ENCODE data around the gene CTSW.
A peak's percentile ranks its signal among the peaks of the same experiment; 100 is the strongest.

Gene CTSW

GRCh38 chr11:65851811-65852507, 27.7 kb upstream of the CTSW start:
- Mint-ChIP-seq H3K36me3 (ENCODE audit: low read depth) (peaks cover 66% of the 10 kb centered on the region), H3K4me1 (ENCODE audit: low read depth) (peaks cover 59% of the 10 kb centered on the region), H3K9me3 (no peaks in the 10 kb centered on the region), H3K27ac (no peak overlapping the region), H3K27me3 (peaks cover 4% of the 10 kb centered on the region), H3K4me3 (no peak overlapping the region)
- intact Hi-C loops (cut with micrococcal nuclease), result no loop called here

GRCh38 chr11:65852508-65853245, 27.0 kb upstream of the CTSW start:
- Mint-ChIP-seq H3K27me3 (peaks cover 4% of the 10 kb centered on the region), H3K9me3 (no peaks in the 10 kb centered on the region), H3K36me3 (ENCODE audit: low read depth) (peaks cover 72% of the 10 kb centered on the region), H3K27ac (no peak overlapping the region), H3K4me3 (no peak overlapping the region), H3K4me1 (ENCODE audit: low read depth) (peaks cover 59% of the 10 kb centered on the region)
- intact Hi-C loops (cut with micrococcal nuclease), result no loop called here

- intact Hi-C loops (cut with micrococcal nuclease), result no loop called here
- Mint-ChIP-seq H3K36me3 (ENCODE audit: low read depth) (peaks cover 77% of the 10 kb centered on the region), H3K4me3 (no peak overlapping the region), H3K27ac (peak overlapping the region; percentile 70), H3K9me3 (no peaks in the 10 kb centered on the region), H3K4me1 (ENCODE audit: low read depth) (peaks cover 62% of the 10 kb centered on the region), H3K27me3 (no peaks in the 10 kb centered on the region)
Measured at GRCh38 chr11:65853246-65853979, 26.2 kb upstream of the CTSW start.

GRCh38 chr11:65854161-65854592, 25.5 kb upstream of the CTSW start:
- H3K27ac Mint-ChIP-seq, result peak overlapping the region; percentile 70
- no peaks in the 10 kb centered on the region for H3K27me3 Mint-ChIP-seq
- intact Hi-C loops (cut with micrococcal nuclease), result no loop called here
- H3K4me1 Mint-ChIP-seq (ENCODE audit: low read depth), result peaks cover 67% of the 10 kb centered on the region
- H3K4me3 Mint-ChIP-seq, result peak overlapping the region; percentile 23
- H3K9me3 Mint-ChIP-seq, result no peaks in the 10 kb centered on the region
- H3K36me3 Mint-ChIP-seq (ENCODE audit: low read depth), result peaks cover 81% of the 10 kb centered on the region

- intact Hi-C loops (cut with micrococcal nuclease), result no loop called here
- H3K9me3 Mint-ChIP-seq, result no peaks in the 10 kb centered on the region
- H3K4me1 Mint-ChIP-seq (ENCODE audit: low read depth), result peaks cover 65% of the 10 kb centered on the region
- peak overlapping the region; percentile 96 for H3K27ac Mint-ChIP-seq
- no peaks in the 10 kb centered on the region for H3K27me3 Mint-ChIP-seq
- peaks cover 87% of the 10 kb centered on the region for H3K36me3 Mint-ChIP-seq (ENCODE audit: low read depth)
- peak overlapping the region; percentile 34 for H3K4me3 Mint-ChIP-seq
Measured at GRCh38 chr11:65854852-65855837, 24.5 kb upstream of the CTSW start.

- peaks cover 67% of the 10 kb centered on the region for H3K4me1 Mint-ChIP-seq (ENCODE audit: low read depth)
Measured at GRCh38 chr11:65855927-65856363, 23.7 kb upstream of the CTSW start.

GRCh38 chr11:65856689-65857499, 22.7 kb upstream of the CTSW start:
- intact Hi-C loops (cut with micrococcal nuclease), result no loop called here
- peak overlapping the region; percentile 98 for H3K4me3 Mint-ChIP-seq
- H3K9me3 Mint-ChIP-seq, result no peaks in the 10 kb centered on the region
- no peaks in the 10 kb centered on the region for H3K27me3 Mint-ChIP-seq
- H3K4me1 Mint-ChIP-seq (ENCODE audit: low read depth), result peaks cover 72% of the 10 kb centered on the region
- peak overlapping the region; percentile 96 for H3K27ac Mint-ChIP-seq
- H3K36me3 Mint-ChIP-seq (ENCODE audit: low read depth), result peaks cover 89% of the 10 kb centered on the region

More at GRCh38 chr11:65855927-65856363, 23.7 kb upstream of the CTSW start:
- H3K36me3 Mint-ChIP-seq (ENCODE audit: low read depth), result peaks cover 89% of the 10 kb centered on the region
- H3K4me3 Mint-ChIP-seq, result peak overlapping the region; percentile 98
- no peaks in the 10 kb centered on the region for H3K27me3 Mint-ChIP-seq
- H3K27ac Mint-ChIP-seq, result peak overlapping the region; percentile 96
- no peaks in the 10 kb centered on the region for H3K9me3 Mint-ChIP-seq
- intact Hi-C loops (cut with micrococcal nuclease), result no loop called here

GRCh38 chr11:65857500-65857852, 22.2 kb upstream of the CTSW start:
- H3K4me3 Mint-ChIP-seq, result peak overlapping the region; percentile 98
- H3K9me3 Mint-ChIP-seq, result no peaks in the 10 kb centered on the region
- H3K27ac Mint-ChIP-seq, result peak overlapping the region; percentile 96
- H3K36me3 Mint-ChIP-seq (ENCODE audit: low read depth), result peaks cover 89% of the 10 kb centered on the region
- H3K4me1 Mint-ChIP-seq (ENCODE audit: low read depth), result peaks cover 74% of the 10 kb centered on the region
- intact Hi-C loops (cut with micrococcal nuclease), result no loop called here
- no peaks in the 10 kb centered on the region for H3K27me3 Mint-ChIP-seq

GRCh38 chr11:65857853-65858680, 21.6 kb upstream of the CTSW start, which contains the start of gene CFL1:
TSS of gene CFL1 (minus strand) at chr11:65858180. CDS start at chr11:65858099, 81 bp downstream.
- Mint-ChIP-seq H3K4me1 (ENCODE audit: low read depth) (peaks cover 79% of the 10 kb centered on the region), H3K36me3 (ENCODE audit: low read depth) (peaks cover 89% of the 10 kb centered on the region)
- intact Hi-C loops (cut with micrococcal nuclease), result loop anchor here (2.0 kb wide), 1 partner anchor 25 kb away; the partner anchor contains the start of gene SNX32

GRCh38 chr11:65858681-65859087, 21.0 kb upstream of the CTSW start:
- Mint-ChIP-seq H3K9me3 (no peaks in the 10 kb centered on the region), H3K4me1 (ENCODE audit: low read depth) (peaks cover 78% of the 10 kb centered on the region), H3K36me3 (ENCODE audit: low read depth) (peaks cover 89% of the 10 kb centered on the region), H3K27ac (peak overlapping the region; percentile 96), H3K4me3 (peak overlapping the region; percentile 82), H3K27me3 (no peaks in the 10 kb centered on the region)
- intact Hi-C loops (cut with micrococcal nuclease), result loop anchor here (2.0 kb wide), 1 partner anchor 26 kb away; the partner anchor contains the start of gene SNX32

More at GRCh38 chr11:65857853-65858680, 21.6 kb upstream of the CTSW start, which contains the start of gene CFL1:
- Mint-ChIP-seq H3K27me3 (no peaks in the 10 kb centered on the region), H3K9me3 (no peaks in the 10 kb centered on the region), H3K27ac (peak within 1 kb of the TSS; percentile 96), H3K4me3 (peak within 1 kb of the TSS; percentile 98)

- H3K27me3 Mint-ChIP-seq, result no peaks in the 10 kb centered on the region
- peak overlapping the region; percentile 82 for H3K4me3 Mint-ChIP-seq
- peaks cover 89% of the 10 kb centered on the region for H3K36me3 Mint-ChIP-seq (ENCODE audit: low read depth)
- intact Hi-C loops (cut with micrococcal nuclease), result loop anchor here (2.0 kb wide), 1 partner anchor 26 kb away; the partner anchor contains the start of gene SNX32
- no peaks in the 10 kb centered on the region for H3K9me3 Mint-ChIP-seq
- H3K4me1 Mint-ChIP-seq (ENCODE audit: low read depth), result peaks cover 73% of the 10 kb centered on the region
- H3K27ac Mint-ChIP-seq, result peak overlapping the region; percentile 96
Measured at GRCh38 chr11:65859095-65859811, 20.4 kb upstream of the CTSW start.
